HG03066 (cell line): ENCODE data around the gene HPD.

Experiments
- ATAC-seq: cut with Tn5 transposase; IDR thresholded peaks from one replicate; pipeline ENCODE4 v1.9.1; 2021; ENCODE audit warnings: low read depth; ENCODE audit not compliant: unreplicated experiment

The HPD gene

DNA sequence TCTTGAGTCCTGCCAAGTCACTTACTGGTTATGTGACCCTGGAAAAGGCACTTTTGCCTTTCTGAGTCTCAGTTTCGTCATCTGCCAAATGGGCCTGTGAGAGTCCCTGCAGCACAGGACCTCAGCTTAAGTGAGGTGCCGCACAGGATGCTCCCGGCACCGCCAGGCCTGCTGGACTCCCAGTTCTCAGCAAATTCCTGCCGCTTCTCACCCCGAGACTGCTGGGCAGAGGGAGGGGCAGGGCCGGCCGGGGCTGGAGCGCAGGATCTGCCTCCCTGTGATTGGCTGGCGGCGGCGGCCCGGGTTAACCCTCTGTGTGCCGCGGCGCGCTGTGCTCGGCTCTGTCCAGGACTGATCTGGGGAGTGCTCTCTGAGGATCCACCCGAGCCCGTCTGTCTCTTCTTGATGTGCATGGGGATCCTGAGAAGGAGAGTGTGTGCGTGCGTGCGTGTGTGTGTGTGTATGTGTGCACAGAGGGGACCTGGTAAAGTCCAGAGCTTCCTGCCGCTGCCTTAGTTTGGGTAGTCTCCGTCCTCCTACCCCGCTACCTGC lies 46.3 kb downstream of the HPD start:
- no peak for ATAC-seq

DNA sequence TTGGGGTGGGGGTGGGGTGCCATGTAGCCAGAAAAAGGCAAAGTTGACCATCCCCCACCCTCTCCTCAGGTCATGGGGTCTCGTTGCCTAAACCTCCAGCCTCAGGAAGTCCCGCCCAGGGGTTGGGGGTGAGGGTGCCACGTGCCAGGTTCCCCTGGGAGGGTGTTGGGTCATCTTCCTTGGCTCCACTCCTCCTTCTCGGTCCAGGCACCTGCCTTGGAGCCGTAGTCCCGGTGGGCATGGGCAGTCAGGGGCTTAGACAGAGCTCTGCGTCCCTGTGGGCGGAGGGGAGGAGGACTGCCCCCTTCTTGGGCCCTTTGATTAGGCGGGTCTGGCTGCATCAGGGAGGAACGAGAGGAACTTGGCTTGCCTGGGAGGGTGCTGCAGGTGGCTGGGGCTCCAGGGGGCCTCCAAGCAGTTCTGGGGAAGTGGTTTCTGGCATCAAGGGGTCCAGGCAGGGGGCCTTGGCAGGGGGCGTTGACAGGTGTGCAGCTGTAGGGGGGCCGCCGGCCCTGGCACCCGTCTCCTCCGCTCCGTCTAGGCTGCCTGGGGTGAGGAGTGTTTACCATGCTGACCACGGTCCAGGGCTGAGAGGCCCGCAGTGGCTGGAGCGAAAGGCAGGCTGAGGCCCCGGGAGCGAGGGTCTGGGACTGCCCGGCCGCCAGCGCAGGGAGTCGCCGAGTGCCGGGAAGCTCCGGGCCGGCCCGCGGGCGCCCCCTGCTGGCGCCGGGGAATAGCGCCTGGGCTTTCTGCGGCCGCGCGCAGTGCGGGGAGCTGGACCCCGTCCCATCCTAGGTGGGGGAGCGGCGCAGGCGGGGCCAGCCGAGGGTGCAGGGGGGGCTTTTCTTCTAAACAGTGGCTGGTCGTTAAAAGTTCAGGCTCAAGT lies 47.0 kb downstream of the HPD start:
- no peak for ATAC-seq

DNA sequence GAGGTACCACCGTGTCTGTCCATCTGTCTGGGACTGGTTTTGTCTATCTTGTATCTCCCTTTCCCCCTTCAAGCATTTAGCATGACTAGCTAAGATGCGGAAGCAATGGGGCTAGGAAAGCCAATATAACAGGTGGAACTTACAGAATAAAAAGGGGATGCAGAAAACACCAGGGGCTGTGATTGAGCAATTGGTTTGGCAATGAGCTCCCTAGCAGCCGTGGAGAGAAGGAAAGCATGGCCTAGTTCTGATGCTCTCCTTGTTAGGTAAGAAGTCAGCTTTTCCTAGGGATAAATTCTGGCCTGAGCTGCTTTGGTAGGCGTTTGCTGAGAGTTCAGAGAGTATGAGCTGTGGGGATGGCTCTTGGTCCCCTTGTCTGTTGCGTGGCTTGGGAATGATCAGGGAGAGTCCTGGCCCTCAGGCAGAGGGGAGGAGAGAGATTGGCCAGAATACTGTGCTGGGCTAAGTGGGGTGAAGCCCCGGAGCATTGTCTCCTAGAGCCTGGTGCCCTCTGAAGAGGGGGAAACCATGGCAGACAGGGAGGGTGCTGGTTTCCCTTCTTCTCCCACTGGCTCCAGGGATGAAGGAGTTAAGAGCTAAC lies 47.7 kb downstream of the HPD start:
- ATAC-seq: no peak

DNA sequence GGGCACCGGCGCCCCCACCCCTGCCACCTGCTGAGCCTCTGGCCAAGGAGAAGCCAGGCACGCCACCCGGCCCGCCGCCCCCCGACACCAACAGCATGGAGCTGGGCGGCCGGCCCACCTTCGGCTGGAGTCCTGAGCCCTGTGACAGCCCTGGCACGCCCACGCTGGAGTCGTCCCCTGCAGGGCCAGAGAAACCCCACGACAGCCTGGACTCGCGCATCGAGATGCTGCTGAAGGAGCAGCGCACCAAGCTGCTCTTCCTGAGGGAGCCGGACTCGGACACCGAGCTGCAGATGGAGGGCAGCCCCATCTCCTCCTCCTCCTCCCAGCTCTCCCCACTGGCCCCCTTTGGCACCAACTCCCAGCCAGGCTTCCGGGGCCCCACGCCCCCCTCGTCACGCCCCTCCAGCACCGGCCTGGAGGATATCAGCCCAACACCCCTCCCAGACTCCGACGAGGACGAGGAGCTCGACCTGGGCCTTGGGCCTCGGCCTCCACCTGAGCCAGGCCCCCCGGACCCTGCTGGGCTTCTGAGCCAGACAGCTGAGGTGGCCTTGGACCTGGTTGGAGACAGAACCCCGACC lies 48.3 kb downstream of the HPD start:
- ATAC-seq: no peak

DNA sequence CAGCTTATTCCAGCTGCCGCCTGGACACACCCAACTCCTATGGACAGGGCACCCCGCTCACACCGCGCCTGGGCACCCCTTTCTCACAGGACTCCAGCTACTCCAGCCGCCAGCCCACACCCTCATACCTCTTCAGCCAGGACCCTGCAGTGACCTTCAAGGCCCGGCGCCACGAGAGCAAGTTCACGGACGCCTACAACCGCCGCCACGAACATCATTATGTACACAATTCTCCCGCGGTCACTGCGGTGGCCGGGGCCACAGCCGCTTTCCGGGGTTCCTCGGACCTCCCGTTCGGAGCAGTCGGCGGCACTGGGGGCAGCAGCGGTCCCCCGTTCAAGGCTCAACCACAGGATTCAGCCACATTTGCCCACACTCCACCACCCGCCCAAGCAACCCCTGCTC lies 48.9 kb downstream of the HPD start:
- ATAC-seq: no peak

DNA sequence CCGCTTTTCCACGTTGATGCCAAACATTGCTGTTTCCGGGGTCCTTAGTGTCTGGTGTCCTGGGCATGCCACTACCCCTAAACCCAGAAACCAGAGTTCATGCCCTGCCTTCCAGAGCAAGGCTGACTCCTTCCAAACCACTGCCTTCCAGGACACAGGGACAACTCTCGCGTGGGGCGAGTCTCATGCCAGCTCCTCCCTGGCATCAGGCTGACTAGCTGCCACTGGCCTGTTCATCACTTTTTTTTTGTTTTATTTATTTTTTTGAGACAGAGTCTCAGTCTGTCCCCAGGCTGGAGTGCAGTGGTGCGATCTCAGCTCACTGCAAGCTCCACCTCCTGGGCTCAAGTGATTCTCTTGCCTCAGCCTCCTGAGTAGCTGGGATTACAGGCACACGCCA lies 50.0 kb downstream of the HPD start:
- no peak for ATAC-seq

DNA sequence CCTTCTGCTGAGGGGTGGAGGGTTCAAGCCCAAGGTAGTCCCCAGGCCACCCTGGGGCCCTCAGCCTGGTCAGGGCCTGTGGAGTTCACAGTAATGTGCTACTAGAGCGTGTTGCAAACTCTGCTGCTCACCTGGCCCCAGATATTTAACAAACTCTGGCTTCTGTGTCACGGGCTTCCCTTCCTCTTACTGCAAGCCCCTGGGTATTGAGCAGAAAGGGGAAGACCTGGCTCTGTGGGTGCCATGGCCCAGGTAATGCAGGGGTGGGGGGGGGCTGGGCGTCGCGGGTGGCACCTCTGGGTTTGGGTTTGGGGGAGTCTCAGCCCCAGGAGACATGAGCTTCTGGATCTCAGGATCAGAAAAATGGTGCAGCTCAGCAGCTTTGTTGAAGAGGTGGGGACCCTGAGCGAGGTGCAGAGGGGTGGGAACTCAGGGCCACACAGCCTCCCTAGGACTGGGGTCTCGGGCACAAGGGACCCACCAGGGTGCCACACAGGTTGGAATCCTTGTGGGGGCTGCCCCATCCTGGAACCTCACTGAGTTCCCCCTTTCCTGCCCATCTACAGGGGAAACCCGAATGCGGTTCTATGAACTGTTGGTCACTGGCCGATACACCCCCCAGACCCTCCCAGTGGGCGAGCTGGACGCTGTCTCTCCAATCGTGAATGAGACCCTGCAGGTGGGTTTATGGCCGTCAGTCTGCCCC lies 50.9 kb downstream of the HPD start:
- ATAC-seq: no peak

DNA sequence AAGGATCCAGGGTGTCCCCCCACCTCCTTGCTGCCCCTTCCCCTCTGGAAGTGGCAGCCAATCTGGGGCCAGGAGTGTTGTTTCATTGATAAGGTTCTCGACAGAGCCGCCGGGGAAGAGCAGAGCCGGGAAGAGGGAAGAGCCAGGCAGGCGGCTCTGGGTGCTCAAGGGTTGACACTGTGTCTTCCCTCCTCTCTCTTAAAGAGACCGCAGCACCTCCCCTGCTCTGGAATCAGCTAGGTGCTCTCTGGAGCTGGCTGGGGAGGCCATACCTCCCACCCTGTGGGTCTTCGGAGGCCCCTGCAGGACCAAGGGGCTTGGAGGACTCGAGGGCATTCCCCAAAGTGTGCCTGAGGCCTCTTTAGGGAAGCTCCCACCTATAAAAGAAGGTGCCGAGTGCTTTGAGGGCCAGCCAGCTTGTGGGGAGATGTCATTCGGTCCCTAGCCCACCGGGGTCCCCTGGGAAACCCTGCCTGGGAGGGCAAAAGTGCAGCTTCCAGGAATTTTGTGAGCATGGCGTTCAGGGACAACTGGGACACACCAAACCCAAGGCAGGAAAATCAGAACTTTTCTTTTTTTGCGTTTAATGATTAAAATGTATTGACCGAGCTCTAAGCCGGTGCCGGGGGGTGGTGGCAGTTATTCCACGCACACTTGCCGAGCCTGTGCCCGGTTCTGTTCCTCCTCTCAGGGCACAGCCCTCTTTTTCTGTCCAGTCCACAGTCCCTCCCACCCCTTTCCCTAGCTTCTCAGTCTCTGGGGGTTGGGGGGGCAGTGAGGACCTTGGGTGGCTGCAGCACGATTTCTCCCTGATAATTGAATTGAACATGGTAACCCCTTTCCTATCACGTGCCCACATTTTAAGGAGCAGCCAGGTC lies 51.9 kb downstream of the HPD start:
- ATAC-seq: no peak

DNA sequence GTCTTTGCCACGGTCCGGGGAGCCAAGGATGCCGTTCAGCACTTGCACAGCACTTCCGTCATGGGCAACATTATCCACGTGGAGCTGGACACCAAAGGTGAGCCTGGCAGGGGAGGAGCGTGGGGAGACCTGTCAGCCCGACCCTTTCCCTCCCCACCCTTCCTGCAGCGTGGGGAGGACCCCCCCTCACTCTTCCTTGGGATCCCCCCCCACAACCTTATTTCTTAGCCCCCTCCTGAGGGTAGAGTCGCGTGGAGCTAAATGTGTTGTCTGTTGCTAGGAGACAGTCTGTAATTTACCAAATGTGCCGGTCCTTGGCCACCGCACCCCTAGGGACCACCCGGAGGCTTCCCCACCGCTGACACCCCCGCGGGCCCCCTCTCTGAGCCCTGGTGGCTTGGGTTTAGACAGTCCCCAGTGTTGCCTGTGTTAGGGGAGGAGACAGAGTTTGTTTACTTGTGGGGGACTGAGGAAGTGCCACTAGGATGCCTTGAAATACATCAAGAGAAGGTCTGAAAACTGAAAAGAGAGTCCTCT lies 52.6 kb downstream of the HPD start:
- no peak for ATAC-seq

DNA sequence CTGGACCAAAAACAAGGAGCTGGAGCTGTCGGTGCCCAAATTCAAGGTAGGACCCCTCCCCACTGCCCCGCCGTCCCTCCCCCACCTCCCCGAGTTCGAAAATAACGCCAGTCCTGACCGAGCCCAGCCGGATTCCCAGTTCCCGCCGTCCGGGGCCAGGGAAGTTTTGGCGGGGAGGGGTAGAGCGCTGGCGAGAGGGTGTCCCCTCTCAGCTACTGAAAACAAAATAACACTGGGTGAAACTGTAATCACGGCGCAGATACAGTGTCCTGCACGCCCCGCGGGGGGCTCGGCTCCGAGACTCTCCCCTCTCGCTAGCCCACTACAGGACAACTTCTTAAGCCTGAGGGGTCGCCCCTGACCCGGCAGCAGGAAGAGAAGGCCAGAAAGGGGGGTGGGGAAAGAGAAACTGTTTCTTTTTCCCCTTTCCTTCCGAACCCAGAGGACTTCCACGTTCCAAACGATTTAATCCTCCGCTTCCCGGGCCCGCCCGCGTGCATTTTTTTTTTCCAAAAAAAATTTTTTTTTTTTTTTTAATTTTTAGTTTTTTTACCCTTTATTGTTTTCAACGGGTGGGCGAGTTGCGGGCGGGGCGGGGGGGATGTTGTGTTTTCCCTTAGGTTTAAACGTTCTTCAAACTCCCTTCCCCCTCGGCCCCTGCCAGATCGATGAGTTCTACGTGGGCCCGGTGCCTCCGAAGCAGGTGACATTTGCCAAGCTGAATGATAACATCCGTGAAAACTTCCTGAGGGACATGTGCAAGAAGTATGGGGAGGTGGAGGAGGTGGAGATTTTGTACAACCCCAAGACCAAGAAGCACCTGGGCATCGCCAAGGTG lies 53.3 kb downstream of the HPD start:
- no peak for ATAC-seq

DNA sequence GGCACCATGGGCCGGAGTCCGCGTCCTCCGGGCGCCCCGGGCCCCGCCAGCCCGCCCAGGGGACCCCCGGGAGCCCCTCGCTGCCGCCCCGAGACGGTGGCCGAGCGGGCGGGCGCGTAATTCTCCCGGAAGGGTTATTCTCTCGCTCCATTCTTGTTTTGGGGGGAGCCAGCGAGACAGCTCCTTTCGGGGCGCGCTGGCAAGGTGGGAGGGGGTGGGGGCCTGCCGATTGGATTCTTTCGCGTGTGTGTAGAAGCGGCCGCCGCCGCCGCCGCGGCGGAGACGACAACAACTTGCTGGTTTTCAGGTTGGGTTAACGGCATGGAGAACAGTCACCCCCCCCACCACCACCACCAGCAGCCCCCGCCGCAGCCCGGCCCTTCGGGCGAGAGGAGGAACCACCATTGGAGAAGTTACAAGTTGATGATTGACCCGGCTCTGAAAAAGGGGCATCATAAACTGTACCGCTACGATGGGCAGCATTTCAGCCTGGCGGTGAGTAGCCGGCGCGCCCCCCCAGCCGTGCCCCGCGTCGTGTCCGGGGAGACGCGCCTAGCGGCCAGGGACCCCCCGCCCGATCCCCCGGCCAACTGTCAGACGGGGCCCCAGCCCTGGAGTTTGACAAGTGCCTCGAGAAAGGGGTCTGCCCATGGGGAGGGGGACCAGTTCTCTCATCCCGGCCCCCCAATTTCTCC lies 54.1 kb downstream of the HPD start:
- no peak for ATAC-seq

DNA sequence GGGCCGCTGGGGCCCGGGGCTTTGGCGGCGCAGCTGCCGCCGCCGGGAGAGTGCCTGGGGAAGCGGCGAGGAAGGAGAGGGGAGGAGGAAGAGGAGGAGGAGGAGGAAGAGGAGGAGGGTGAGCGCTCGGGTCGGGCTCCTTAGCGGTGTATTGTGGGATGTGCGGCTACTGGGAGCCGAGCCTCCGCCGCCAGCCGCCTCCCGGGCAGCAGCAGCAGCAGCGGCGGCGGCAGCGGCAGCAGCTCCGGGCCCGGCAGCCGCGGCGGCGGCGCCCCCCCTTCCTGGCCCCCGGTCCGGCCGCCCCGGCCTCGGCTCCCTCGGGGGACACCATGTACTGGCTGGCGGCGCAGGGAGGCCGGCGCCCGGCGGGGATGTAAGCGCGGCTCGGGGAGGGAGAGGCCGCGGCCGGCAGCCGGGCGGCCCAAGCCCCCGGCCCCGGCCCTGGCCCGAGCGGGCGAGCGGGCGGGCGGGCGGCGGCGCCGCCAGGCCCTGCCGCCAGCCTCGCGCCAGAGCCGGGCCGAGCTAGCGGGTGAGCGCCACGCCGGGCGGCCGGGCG lies 54.7 kb downstream of the HPD start, which contains the start of gene SETD1B:
Gene SETD1B (plus strand): TSS at position 149 of the 556 bp plus-strand sequence. CDS start 729 bp downstream, outside the sequence.
- no peak for ATAC-seq

DNA sequence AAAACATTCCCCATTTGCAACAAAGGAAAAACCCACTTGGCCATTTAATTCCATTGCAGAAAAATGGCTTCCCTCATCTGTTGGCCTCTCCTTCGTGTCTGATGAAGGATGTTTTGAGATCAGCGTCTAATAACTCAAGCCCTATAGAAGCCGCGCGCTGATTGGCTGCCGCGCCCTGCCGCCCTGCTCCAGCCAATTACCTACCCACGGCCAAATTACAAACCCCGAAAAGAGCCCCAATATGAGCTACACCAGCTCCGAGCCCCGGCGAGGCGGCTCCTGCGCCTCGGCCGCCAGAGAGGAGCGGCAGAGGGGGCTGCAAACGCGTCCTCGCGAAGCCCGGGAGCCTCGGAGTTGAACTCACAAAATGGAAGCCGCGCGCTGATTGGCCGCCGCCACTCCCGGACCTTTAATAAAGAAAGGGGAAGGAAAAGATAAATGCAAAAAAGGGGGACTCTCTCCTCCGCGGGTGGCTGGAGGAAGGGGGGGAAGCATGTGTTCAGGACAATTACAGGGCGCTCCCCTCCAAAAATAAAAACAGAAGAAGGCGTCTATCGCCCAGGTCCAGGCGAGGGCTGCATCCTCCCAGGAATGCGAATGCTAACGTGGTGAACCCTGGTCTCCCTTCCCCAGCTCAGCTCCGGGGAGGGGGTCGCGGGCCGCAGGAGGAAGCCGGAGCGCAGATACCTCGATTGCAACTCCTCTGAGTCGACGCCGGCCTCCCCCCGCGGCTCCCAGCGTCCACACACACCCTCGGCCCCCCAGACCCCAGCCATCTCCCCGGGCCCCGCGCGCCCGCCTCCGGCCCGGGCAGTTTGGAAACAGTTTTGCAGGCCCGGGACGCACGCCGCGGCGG lies 55.6 kb downstream of the HPD start:
- peak; percentile 34 for ATAC-seq

DNA sequence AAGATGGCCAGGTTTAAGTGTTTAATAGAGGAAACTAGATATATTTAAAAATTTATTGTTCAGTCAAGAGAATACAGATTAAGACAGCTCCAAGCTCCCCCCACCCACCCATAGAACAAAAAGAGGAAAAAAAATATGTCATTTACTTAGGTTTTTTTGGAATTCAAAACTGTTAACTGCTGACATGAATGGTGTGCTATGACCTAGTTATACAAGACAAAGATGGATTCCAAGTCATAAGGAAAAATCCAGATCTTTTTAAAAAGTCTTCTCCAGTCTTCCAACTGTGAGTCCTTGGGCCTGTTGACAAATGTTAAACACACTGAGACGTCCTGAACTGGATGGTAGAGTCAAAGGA lies 56.2 kb downstream of the HPD start:
- ATAC-seq: no peak

DNA sequence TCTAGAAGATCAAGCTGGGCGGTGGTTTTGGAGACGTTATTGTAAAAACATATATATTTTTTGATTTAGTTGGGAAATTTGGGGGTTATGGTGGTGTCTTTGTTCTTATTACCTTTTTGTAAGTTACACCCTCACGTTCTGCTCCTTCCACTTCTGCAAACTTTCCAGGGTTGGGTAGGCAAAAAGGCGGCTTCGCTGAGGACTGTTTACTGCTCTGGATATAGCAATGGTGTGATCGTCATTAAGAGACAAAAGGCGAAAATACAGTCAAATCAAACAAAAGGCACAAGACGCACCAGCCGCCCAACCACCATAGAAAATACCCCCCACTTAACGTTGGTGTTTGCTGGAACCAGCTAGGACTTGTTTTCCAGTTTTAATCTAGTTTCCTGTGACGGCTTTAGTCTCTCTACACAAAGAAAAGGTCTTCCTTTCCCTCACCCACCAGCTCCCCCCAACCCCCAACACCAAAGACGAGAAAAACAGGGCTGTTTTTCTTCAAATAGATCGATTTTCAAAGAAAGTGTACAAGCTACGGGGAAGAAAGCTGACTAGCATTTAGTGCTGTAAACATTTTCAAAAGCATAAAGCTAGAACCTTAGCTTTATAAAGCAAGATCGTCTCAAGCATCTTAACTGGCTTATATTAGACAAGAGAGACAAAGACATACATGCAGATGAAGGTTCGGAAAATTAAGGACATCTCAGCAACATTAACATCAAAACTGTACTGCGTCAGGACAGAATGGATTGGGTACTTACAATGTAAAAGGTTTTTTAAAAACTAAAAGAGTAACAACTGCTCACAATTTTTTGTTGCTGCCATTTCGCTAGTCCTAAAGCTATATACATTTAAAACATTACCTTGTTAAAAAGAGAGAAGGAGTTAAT lies 56.8 kb downstream of the HPD start:
- ATAC-seq: no peak
